ENCODE data around the gene SLC6A5. TPM values are rescaled to one million over a fixed set of nuclear protein-coding genes. Genes with fewer than 3 reads are reported as not detected.

The SLC6A5 gene
- total RNA-seq, 2 experiments from 2014 or later: not detected

DNA sequence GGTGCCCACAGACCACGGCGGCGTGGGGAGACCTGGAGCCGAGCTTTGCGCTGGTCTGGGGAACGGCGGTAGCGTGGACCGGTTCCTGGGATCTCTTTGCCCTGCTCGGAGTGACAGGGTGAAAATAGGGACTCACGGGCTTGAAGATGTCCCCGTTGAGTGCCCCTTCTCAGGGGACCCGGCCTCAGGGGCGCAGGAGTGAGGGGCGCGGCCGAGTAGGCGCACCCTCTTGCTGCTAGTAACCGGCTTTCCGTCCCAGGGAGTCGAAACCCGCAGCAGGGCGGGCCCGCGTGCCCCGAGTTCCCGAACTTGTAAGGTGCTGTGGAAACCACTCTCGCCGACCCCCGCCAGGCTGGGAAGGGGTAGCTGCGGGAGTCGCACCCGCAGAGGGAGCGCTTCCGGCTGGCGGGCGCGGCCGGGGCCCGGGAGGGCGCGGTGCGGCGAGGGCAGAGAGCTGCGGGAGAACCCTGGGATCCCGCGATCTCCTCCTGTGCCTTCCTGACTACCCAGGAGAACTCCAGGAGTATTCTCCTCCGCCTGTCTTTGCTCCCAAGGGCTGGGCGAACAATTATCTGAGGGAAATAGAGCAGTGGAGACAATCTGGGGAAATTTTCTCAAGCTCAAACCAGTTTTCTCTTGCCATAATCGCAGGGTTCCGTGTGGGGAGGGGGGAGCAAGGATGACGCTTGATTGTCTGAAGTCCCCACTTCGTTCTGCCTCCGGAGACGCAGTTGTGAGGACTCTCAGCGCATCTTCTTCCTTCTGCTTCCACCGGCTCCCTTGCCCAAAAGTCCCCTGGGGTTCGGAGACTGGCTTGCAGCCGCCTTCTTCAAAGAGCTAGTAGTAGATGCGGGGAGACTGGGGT is 70.6 kb downstream of the SLC6A5 start:
- H3K36me3 Mint-ChIP-seq (ENCODE audit: low read depth): no peaks in the 10 kb centered on the region
- H3K4me1 Mint-ChIP-seq (ENCODE audit: low read depth): peaks cover 9% of the 10 kb centered on the region
- DNase-seq: no peak
- no peak overlapping the region for H3K27ac Mint-ChIP-seq
- intact Hi-C loops (cut with DNase I, micrococcal nuclease): loop anchor here in 1 of 2 experiments (10.0 kb wide), 1 partner anchor 545 kb away; no protein-coding TSS in a partner anchor
- ChIA-PET CTCF (no interaction called here), POLR2A (no interaction called here)
- Histone ChIP-seq H3K36me3 (ENCODE audit: insufficient read depth, low read length) (no peaks in the 10 kb centered on the region), H3K9me3 (ENCODE audit: control insufficient read depth in 1 of 2, insufficient read depth in 1 of 2, low read length in 2 of 2) (peaks cover 0 to 12% of the 10 kb centered on the region in 2 experiments), H3K4me1 (ENCODE audit: insufficient read depth, low read length) (peaks cover 3% of the 10 kb centered on the region), H3K27ac (ENCODE audit: low read depth in 1 of 2, low read length in 2 of 2) (no peak overlapping the region), H3K27me3 (ENCODE audit: control insufficient read depth in 1 of 2, insufficient read depth in 2 of 2, low read length in 2 of 2) (peaks cover 39 to 75% of the 10 kb centered on the region in 2 experiments), H3K4me3 (ENCODE audit: low read length) (no peak overlapping the region)
- no peaks in the 10 kb centered on the region for H3K9me3 Mint-ChIP-seq
- peaks cover 86% of the 10 kb centered on the region for H3K27me3 Mint-ChIP-seq
- TF ChIP-seq, protein P1, sequence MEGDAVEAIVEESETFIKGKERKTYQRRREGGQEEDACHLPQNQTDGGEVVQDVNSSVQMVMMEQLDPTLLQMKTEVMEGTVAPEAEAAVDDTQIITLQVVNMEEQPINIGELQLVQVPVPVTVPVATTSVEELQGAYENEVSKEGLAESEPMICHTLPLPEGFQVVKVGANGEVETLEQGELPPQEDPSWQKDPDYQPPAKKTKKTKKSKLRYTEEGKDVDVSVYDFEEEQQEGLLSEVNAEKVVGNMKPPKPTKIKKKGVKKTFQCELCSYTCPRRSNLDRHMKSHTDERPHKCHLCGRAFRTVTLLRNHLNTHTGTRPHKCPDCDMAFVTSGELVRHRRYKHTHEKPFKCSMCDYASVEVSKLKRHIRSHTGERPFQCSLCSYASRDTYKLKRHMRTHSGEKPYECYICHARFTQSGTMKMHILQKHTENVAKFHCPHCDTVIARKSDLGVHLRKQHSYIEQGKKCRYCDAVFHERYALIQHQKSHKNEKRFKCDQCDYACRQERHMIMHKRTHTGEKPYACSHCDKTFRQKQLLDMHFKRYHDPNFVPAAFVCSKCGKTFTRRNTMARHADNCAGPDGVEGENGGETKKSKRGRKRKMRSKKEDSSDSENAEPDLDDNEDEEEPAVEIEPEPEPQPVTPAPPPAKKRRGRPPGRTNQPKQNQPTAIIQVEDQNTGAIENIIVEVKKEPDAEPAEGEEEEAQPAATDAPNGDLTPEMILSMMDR (IDR thresholded peaks at IDR 0.05): no peak
- no peak for ATAC-seq (ENCODE audit: poor library complexity)
- no peak overlapping the region for H3K4me3 Mint-ChIP-seq

DNA sequence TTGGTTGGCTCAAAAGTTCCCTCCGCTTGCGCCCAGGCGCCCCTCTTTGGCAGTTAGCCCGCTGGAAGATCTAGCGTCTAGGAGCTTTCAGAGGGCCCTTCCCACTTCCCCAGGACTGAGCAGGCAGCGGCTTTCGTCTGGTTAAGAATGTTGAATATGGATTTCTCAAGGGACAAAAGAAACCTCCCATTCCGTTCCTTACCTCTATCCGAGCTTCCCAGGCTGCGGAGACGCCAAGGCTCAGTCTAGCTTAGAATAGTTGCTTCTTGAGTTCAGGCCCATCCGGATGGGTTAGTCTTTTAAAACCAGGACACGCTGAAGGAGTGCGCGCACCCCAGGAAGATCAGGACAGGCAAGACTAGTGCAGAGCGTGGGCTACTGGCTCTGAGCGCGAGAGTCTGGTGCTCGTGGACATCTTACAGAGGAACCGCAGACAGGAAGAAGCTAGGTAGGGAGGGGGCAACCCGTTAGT is 71.6 kb downstream of the SLC6A5 start:
- no peak overlapping the region for H3K4me3 Mint-ChIP-seq
- no peaks in the 10 kb centered on the region for H3K36me3 ChIP-seq (ENCODE audit: insufficient read depth, low read length)
- no peak overlapping the region for H3K27ac ChIP-seq (ENCODE audit: low read depth in 1 of 2, low read length in 2 of 2)
- no peak overlapping the region for H3K4me3 ChIP-seq (ENCODE audit: low read length)
- H3K27ac Mint-ChIP-seq: no peak overlapping the region
- peaks cover 3% of the 10 kb centered on the region for H3K4me1 ChIP-seq (ENCODE audit: insufficient read depth, low read length)
- peaks cover 0 to 12% of the 10 kb centered on the region in 2 experiments for H3K9me3 ChIP-seq (ENCODE audit: control insufficient read depth in 1 of 2, insufficient read depth in 1 of 2, low read length in 2 of 2)
- CTCF ChIA-PET: no interaction called here
- ATAC-seq (ENCODE audit: poor library complexity) (no peak), DNase-seq (no peak)
- no peaks in the 10 kb centered on the region for H3K9me3 Mint-ChIP-seq
- no peaks in the 10 kb centered on the region for H3K36me3 Mint-ChIP-seq (ENCODE audit: low read depth)
- peaks cover 40 to 72% of the 10 kb centered on the region in 2 experiments for H3K27me3 ChIP-seq (ENCODE audit: control insufficient read depth in 1 of 2, insufficient read depth in 2 of 2, low read length in 2 of 2)
- POLR2A ChIA-PET: no interaction called here
- peaks cover 9% of the 10 kb centered on the region for H3K4me1 Mint-ChIP-seq (ENCODE audit: low read depth)
- TF ChIP-seq, protein P1 (IDR thresholded peaks at IDR 0.05): no peak
- intact Hi-C loops (cut with DNase I, micrococcal nuclease): loop anchor here in 1 of 2 experiments (10.0 kb wide), 1 partner anchor 546 kb away; no protein-coding TSS in a partner anchor
- peaks cover 86% of the 10 kb centered on the region for H3K27me3 Mint-ChIP-seq

DNA sequence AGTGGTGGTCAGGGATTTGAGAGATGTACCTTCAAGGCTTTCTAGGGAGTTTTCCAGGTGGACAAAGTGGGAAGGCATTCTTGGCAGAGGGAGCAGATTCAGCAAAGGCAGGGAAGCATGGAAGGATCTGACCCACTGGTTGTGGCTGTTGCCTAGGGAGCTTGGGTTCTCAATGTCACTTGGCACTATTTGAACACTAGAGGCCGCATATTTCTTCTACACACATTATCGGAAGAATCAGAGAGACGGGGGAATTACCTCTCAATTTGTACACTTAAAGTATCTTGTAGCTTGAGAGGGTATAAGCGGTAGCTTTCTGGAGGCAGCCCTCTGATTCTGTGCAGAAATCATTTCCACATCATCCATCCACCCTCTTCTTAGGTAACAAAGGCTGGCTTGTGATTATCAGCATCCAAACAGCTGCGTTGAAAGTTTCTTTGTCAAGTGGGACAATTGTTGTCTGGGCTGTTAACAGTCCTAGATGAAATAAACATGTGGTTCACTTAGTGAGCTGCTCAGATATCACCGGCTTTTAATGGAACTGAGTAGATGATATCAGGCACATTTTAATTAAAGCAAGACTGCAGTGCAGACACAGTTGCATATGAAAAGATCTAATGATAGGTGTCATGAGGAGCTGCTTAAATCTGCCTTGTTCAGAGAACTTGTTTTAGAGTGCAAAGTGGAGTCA is 72.6 kb downstream of the SLC6A5 start:
- ATAC-seq (ENCODE audit: poor library complexity) (no peak), DNase-seq (no peak)
- H3K4me1 ChIP-seq (ENCODE audit: insufficient read depth, low read length): peaks cover 3% of the 10 kb centered on the region
- H3K4me3 Mint-ChIP-seq: no peak overlapping the region
- H3K27ac ChIP-seq (ENCODE audit: low read depth in 1 of 2, low read length in 2 of 2): no peak overlapping the region
- ChIA-PET CTCF (no interaction called here), POLR2A (no interaction called here)
- no peak overlapping the region for H3K4me3 ChIP-seq (ENCODE audit: low read length)
- H3K9me3 Mint-ChIP-seq: no peaks in the 10 kb centered on the region
- no peaks in the 10 kb centered on the region for H3K36me3 ChIP-seq (ENCODE audit: insufficient read depth, low read length)
- H3K9me3 ChIP-seq (ENCODE audit: control insufficient read depth in 1 of 2, insufficient read depth in 1 of 2, low read length in 2 of 2): peaks cover 0 to 12% of the 10 kb centered on the region in 2 experiments
- H3K4me1 Mint-ChIP-seq (ENCODE audit: low read depth): peaks cover 9% of the 10 kb centered on the region
- H3K36me3 Mint-ChIP-seq (ENCODE audit: low read depth): no peaks in the 10 kb centered on the region
- peaks cover 37 to 61% of the 10 kb centered on the region in 2 experiments for H3K27me3 ChIP-seq (ENCODE audit: control insufficient read depth in 1 of 2, insufficient read depth in 2 of 2, low read length in 2 of 2)
- intact Hi-C loops (cut with DNase I, micrococcal nuclease): loop anchor here in 1 of 2 experiments (10.0 kb wide), 1 partner anchor 547 kb away; no protein-coding TSS in a partner anchor
- TF ChIP-seq, protein P1 (IDR thresholded peaks at IDR 0.05): no peak
- H3K27me3 Mint-ChIP-seq: peaks cover 85% of the 10 kb centered on the region
- no peak overlapping the region for H3K27ac Mint-ChIP-seq
